PC-9 (cell line): ENCODE data around the gene SIK3.

Source experiments
- EZH2 ChIP-seq: fragments of 200-600 bp; sonication (generic); IDR thresholded peaks from 2 replicates; pipeline ENCODE4 v1.8.0; 2017; ENCODE audit warnings: antibody characterized with exemption, low read depth
- TF ChIP-seq, protein P1 (sequence below): fragments of 200-600 bp; sonication (generic); conservative IDR thresholded peaks from 2 replicates; pipeline ENCODE4 v1.6.1; 2017; ENCODE audit warnings: mixed run types, antibody characterized with exemption, mild to moderate bottlenecking, moderate library complexity

DNA sequence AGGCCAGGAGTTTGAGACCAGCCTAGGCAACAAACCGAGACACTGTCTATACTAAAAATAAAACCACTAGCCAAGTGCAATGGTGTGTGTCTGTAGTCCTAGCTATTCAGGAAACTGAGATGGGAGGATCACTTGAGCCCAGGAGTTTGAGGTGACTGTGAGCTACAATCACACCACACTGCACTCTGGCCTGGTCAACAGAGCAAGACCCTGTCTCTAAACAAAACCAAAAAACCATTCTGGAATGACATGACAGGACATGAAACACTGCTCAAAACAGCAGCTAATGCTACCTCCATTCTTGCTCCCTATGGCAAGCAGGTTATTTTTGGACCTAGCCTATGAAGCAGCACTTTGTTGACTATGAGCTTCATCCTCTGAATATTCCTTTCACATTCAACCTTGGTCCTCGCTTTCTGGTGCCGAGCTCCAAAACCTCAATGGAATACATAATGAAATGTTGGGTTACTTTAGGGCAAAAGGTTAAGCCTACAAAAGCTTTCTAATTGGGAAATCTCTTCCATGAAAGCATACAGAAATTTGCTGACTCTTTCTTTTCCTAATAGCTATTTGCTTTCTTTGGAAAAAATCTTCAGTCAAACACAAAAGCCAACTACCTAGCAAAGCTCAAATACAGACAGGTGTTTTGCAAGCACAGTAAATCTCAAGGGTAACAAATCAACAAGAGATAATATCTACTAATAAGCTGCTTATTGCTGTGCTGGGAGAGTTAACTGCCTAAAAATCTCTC, 21.1 kb downstream of the SIK3 start:
- TF ChIP-seq, protein P1, sequence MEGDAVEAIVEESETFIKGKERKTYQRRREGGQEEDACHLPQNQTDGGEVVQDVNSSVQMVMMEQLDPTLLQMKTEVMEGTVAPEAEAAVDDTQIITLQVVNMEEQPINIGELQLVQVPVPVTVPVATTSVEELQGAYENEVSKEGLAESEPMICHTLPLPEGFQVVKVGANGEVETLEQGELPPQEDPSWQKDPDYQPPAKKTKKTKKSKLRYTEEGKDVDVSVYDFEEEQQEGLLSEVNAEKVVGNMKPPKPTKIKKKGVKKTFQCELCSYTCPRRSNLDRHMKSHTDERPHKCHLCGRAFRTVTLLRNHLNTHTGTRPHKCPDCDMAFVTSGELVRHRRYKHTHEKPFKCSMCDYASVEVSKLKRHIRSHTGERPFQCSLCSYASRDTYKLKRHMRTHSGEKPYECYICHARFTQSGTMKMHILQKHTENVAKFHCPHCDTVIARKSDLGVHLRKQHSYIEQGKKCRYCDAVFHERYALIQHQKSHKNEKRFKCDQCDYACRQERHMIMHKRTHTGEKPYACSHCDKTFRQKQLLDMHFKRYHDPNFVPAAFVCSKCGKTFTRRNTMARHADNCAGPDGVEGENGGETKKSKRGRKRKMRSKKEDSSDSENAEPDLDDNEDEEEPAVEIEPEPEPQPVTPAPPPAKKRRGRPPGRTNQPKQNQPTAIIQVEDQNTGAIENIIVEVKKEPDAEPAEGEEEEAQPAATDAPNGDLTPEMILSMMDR, result no peak
- TF ChIP-seq EZH2, result no peak
